Gastroesophageal sphincter (tissue), 4 donors: ENCODE data around the gene GATAD2A. TPM values are rescaled to one million over a fixed set of nuclear protein-coding genes. Genes with fewer than 3 reads are reported as not detected.
"Not testable (repeated sequence)": the region's sequence is repeated elsewhere in the genome, so short reads cannot be mapped to it uniquely, and the experiment has no call there.

ENCODE experiments used
- ATAC-seq: fragments of 150-250 bp; one replicate; pipeline ENCODE4 v1.9.1; 2016; ENCODE audit warnings: mild to moderate bottlenecking, moderate library complexity
- H3K27ac ChIP-seq, 4 donors: fragments of 200-600 bp; sonication (generic) in 3 of 4; 1 replicate in 3 of 4; 2 replicates in 1 of 4; pipeline ENCODE4 v1.5.1; 2016 to 2019
- H3K27me3 ChIP-seq: fragments of 200-600 bp; sonication (generic); one replicate; pipeline ENCODE4 v1.5.1; 2019
- H3K36me3 ChIP-seq, 2 donors: fragments of 200-600 bp; sonication (generic); one replicate each; pipeline ENCODE4 v1.5.1; 2019; ENCODE audit warnings: control low read depth in 1 of 2
- H3K4me1 ChIP-seq, 3 donors: fragments of 200-600 bp; sonication (generic); 1 replicate in 2 of 3; 2 replicates in 1 of 3; pipeline ENCODE4 v1.5.1; 2016 to 2019; ENCODE audit warnings: control low read depth in 2 of 3
- H3K4me3 ChIP-seq, 2 donors: fragments of 200-600 bp; sonication (generic); one replicate each; pipeline ENCODE4 v1.5.1; 2019; ENCODE audit warnings: mild to moderate bottlenecking in 1 of 2, moderate library complexity in 1 of 2
- H3K9me3 ChIP-seq, 3 donors: fragments of 200-600 bp; sonication (generic); one replicate each; pipeline ENCODE4 v1.5.1; 2017 to 2019; ENCODE audit warnings: control low read depth in 2 of 3
- CTCF ChIP-seq, 4 experiments: fragments of 200-600 bp in 2 of 4; fragments of 450-650 bp in 2 of 4; sonication (generic) in 1 of 4; IDR thresholded peaks; one replicate each; pipeline ENCODE4 v1.5.1; 2017 to 2019; ENCODE audit warnings: antibody characterized with exemption in 4 of 4, mild to moderate bottlenecking in 2 of 4, moderate library complexity in 2 of 4
- EP300 ChIP-seq: sonication (generic); formaldehyde crosslinking; IDR thresholded peaks from one replicate; pipeline ENCODE4 v1.6.1; 2017; ENCODE audit warnings: antibody characterized with exemption, mild to moderate bottlenecking
- POLR2A ChIP-seq, 2 donors: fragments of 450-650 bp; IDR thresholded peaks; one replicate each; pipeline ENCODE4 v1.6.1; 2017; ENCODE audit warnings: antibody characterized with exemption in 2 of 2, mild to moderate bottlenecking in 2 of 2, moderate library complexity in 1 of 2
- POLR2AphosphoS5 ChIP-seq: sonication (generic); formaldehyde crosslinking; IDR thresholded peaks from one replicate; pipeline ENCODE4 v1.6.1; 2017; ENCODE audit warnings: antibody characterized with exemption
- WGBS, 2 donors: methylation state at CpG; one replicate each; pipeline ENCODE4 v1.1.5; 2018; ENCODE audit warnings: low coverage in 1 of 2; 5-methylcytosine and 5-hydroxymethylcytosine counted together
- total RNA-seq, 4 donors: library from RNA; depleted of rRNA; stranded (reverse); fragments of >200 nt; gene quantifications; one replicate each; pipeline ENCODE4 v1.1.0, GENCODE V29; 2016

Gene GATAD2A
- total RNA-seq, 4 donors from 2014 or later: 30.9 to 69.0 (median 36.6) TPM

DNA sequence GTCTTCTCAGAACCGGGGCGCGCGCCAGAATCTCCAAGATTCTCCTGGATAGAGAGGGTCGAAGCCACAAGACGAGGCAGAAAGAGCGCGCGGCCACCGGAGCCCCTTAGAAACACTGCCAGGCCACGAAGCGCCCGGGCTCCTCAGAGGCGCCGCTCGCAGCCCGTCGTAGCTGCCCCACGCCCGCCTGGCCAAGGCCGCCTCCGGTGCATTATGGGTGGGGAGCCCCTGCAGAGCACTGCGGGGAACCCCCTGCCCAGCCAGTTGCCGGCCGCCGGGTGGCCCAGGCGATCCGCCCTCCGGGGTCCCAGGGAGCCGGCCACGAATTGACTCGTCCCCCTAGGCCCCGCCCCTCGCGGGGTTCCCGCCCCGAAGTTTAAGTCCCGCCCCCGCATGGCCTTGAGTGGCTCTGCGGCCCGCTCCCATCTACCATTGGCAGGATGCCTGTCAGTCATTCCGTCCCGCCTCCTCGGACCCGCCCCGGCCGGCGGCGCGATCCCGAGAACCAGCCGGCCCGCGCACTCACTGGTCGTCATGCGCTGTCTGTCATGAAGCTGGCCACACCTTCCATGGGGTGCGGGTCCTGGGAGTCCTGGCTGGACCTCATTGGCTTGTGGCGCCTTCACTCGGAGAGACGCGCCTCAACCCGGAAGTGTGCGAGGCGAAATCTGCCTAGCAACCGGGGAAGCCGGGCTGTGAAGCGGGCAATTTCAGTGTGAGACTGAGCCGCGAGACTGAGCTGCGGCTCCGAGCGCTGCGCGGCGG lies 20.2 kb upstream of the GATAD2A start:
- TF ChIP-seq CTCF (IDR thresholded peaks at IDR 0.05) (peak in 2 of 4 experiments; percentile 27 to 44), EP300 (no peak), POLR2A (IDR thresholded peaks at IDR 0.05) (peak; percentile 58 to 70), POLR2AphosphoS5 (peak; percentile 68)
- H3K4me3 ChIP-seq: peak overlapping the region; percentile 92 to 93
- ATAC-seq: peak; percentile 99
- 0% methylated on average over 3 of the region's 75 CpGs; no CpG with 5 or more reads in 1 of the 2 donors for WGBS, 2 donors
- peaks cover 0 to 64% (median 11%) of the 10 kb centered on the region in 3 donors for H3K4me1 ChIP-seq
- H3K27me3 ChIP-seq: no peaks in the 10 kb centered on the region
- no peaks in the 10 kb centered on the region for H3K36me3 ChIP-seq
- H3K9me3 ChIP-seq: no peaks in the 10 kb centered on the region
- peak overlapping the region; percentile 55 to 89 (median 88) for H3K27ac ChIP-seq

DNA sequence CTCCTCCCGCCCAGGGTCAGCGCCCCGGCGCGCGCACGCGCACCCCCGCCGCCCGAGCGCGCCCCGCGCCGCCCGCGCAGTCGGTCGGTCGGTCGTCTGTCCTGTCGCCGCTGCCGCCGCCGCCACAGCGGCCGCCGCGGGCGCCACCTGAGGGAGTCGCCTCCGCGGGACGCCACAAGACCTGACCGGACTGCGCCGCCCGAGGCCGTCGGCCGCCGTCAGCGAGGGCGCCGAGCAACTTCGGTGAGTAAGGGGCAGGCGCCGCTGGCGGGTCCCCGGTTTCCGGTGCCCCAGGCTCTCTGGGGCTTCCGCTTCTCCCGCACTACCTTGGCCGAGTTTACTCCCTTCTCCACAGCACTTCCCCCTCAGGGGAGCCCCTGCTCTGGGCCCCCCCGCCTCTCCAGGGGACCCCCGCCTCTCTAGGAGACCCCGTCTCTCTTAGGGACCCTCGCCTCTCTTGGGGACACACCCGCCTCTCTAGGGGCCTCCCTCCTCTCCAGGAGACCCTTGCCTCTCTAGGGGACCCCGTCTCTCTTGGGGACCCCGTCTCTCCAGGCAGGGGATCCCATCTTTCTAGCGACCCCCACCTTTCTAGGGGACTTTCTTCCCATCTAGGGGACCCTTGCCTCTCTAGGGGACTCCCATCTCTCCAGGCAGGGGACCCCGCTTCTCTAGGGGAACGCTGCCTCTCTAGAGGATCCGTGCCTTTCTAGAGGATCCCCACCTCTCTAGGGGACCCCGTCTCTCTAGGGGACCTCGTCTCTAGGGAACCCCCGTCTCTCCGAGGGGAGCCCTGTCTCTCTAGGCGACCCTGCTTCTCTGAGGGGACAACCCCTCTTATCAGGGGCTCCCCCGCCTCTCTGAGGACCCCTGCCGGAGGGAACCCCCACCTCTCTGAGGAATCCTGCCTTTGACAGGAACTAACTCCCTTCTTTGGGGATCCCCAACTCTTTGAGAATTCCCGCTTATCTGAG lies 19.3 kb upstream of the GATAD2A start:
- Histone ChIP-seq H3K36me3 (no peaks in the 10 kb centered on the region), H3K9me3 (no peaks in the 10 kb centered on the region), H3K27ac (peak overlapping the region; percentile 68 to 89 (median 88)), H3K4me1 (peaks cover 0 to 62% (median 11%) of the 10 kb centered on the region in 3 donors), H3K27me3 (no peaks in the 10 kb centered on the region), H3K4me3 (peak overlapping the region; percentile 92 to 93)
- WGBS, 2 donors: 0 to 10% methylated on average over 4 to 6 of the region's 75 CpGs
- ATAC-seq: no peak
- TF ChIP-seq CTCF (IDR thresholded peaks at IDR 0.05): no peak
- TF ChIP-seq EP300: no peak
- TF ChIP-seq POLR2A (IDR thresholded peaks at IDR 0.05): peak; percentile 45 to 67
- TF ChIP-seq POLR2AphosphoS5: no peak

DNA sequence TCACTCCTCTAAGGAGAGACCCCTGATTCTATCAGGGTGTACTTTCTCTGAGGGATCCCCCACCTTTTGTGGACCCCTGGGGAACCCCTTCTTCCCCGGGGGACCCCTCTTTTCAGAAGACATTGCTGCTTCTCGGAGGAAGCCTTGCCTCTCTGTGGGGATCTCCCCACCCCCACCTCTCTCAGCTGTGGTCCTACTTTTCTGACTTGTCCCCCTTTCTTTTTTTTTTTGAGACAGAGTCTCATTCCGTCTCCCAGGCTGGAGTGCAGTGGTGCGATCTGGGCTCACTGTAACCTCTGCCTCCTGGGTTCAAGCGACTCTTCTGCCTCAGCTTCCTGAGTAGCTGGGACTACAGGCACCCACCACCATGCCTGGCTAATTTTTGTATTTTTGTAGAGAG lies 18.4 kb upstream of the GATAD2A start:
- H3K36me3 ChIP-seq: no peaks in the 10 kb centered on the region
- no peaks in the 10 kb centered on the region for H3K27me3 ChIP-seq
- WGBS, 2 donors: 72 to 75% methylated on average over 2 to 3 of the region's 5 CpGs
- H3K27ac ChIP-seq: peak overlapping the region in 1 of 4 donors; percentile 89
- no peak for ATAC-seq
- TF ChIP-seq POLR2AphosphoS5: no peak
- TF ChIP-seq POLR2A (IDR thresholded peaks at IDR 0.05): no peak
- no peak for TF ChIP-seq CTCF (IDR thresholded peaks at IDR 0.05)
- TF ChIP-seq EP300: no peak
- H3K4me1 ChIP-seq: peaks cover 0 to 57% (median 11%) of the 10 kb centered on the region in 3 donors
- H3K9me3 ChIP-seq: no peaks in the 10 kb centered on the region
- H3K4me3 ChIP-seq: peak overlapping the region in 1 of 2 donors; percentile 92

DNA sequence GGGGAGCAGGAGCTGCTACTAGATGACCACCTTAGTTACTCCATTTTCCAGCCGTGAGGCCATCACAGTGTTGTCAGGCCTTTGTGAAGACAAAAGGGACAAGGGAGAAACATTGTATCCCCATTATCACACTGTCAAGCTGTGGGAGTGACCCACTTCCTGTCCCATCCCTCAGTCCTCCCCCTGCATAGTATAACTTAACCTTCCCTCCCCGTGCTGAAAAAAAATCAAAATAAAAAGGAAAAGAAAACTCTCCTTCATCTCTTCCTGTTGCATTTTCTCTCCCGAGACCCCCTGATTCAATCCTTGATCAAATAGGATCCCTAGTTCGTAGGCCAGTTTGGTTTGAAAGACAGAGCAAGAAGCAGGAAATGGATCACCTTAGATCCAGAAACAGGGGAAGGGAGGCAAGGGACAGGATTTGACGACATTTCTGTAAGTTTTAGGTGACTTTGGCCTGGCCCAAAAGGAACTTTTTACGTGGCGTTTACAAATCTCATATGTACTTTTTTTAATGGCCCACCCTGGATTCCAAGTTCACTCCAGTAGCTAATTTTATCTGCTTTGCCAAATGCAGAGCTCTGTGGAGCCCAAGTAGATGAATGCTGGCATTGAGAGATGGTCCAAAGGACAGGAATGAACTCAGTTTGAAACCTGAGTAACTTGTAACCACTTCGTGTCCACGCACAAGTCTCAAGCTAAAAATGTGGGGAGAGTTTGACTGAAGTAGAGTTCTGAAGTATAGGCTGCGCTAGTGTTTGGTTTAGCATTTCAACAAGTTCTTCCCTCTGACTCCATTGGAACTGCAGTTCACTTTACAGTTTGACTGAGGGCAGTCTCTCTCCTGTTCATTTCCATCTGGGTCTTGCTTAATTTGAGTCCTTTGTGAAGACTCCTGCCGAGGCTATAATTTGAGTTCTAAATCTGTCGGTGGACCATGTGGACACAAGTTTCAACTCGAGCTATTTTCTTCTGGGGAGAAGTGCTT lies 16.6 kb upstream of the GATAD2A start:
- Histone ChIP-seq H3K27me3 (no peaks in the 10 kb centered on the region), H3K4me1 (peaks cover 0 to 55% (median 11%) of the 10 kb centered on the region in 3 donors), H3K27ac (no peak overlapping the region), H3K9me3 (no peaks in the 10 kb centered on the region), H3K36me3 (no peaks in the 10 kb centered on the region), H3K4me3 (no peak overlapping the region)
- WGBS, 2 donors: 59 to 61% methylated on average over 5 to 10 of the region's 13 CpGs
- TF ChIP-seq CTCF (IDR thresholded peaks at IDR 0.05) (no peak), EP300 (no peak), POLR2AphosphoS5 (no peak), POLR2A (IDR thresholded peaks at IDR 0.05) (no peak)
- ATAC-seq: no peak

DNA sequence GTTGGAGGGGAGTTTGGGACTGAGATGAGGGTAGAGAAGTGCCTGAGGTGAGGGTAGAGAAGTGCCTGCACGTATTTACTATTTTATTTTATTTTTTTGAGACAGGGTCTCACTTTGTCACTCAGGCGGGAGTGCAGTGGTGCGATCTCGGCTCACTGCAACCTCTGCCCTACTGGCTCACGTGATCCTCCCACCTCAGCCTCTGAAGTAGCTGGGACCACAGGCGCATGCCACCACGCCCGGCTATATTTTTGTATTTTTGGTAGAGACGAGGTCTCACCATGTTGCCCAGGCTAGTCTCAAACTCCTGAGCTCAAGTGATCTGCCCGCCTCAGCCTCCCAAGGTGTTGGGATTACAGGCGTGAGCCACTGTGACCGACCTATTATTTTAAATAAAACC lies 15.8 kb upstream of the GATAD2A start:
- H3K4me1 ChIP-seq: peaks cover 0 to 50% (median 11%) of the 10 kb centered on the region in 3 donors
- WGBS, 2 donors: 96% methylated on average over 12 of the region's 12 CpGs; no CpG with 5 or more reads in 1 of the 2 donors
- not testable (repeated sequence) for H3K27me3 ChIP-seq, ATAC-seq, H3K27ac ChIP-seq, H3K4me3 ChIP-seq, H3K9me3 ChIP-seq, H3K36me3 ChIP-seq

GRCh38 chr19:19394333-19394732 lies 11.1 kb upstream of the GATAD2A start:
- ATAC-seq, H3K9me3 ChIP-seq, H3K4me3 ChIP-seq, H3K27me3 ChIP-seq, H3K27ac ChIP-seq, H3K36me3 ChIP-seq: not testable (repeated sequence)
- 83% methylated on average over 4 of the region's 7 CpGs; no CpG with 5 or more reads in 1 of the 2 donors for WGBS, 2 donors
- peaks cover 0 to 24% (median 0%) of the 10 kb centered on the region in 3 donors for H3K4me1 ChIP-seq
